Caco-2 (cell line): ENCODE data around the gene NRL. TPM values are rescaled to one million over a fixed set of nuclear protein-coding genes. Genes with fewer than 3 reads are reported as not detected.

Experiments
- BruUV-seq: library from RNA; stranded (reverse); fragments of 400-500 nt; replicated peaks from 2 replicates; lab custom pipeline; 2021; lab: Mats Ljungman, UMichigan
- CTCF ChIA-PET: fragments of 300-600 bp; sonication (Branson Sonifier 250); formaldehyde crosslinking; loops from one replicate; lab custom pipeline; 2022; ENCODE audit warnings: antibody characterized with exemption; lab: Charles Lee
- POLR2A ChIA-PET: fragments of 300-600 bp; sonication (Branson Sonifier 250); formaldehyde crosslinking; loops from one replicate; lab custom pipeline; 2022; ENCODE audit warnings: antibody characterized with exemption; lab: Charles Lee
- DNase-seq, 2 experiments: peaks; one replicate each; pipeline versions ENCODE4 v3.0.0 to v3.0.0-alpha.2; 2020 to 2022
- H3K27me3 ChIP-seq: replicated peaks from 2 replicates; pipeline ENCODE4 v1.6.0; 2011; ENCODE audit warnings: low read length; ENCODE audit not compliant: control insufficient read depth, insufficient read depth
- H3K36me3 ChIP-seq: 2 replicates; pipeline ENCODE4 v1.5.1; 2011; ENCODE audit warnings: low read length; ENCODE audit not compliant: control insufficient read depth, insufficient read depth
- H3K4me1 ChIP-seq: fragments of 250-450 bp; sonication (Bioruptor Pico); 2 replicates; pipeline ENCODE4 v1.5.1; 2020; ENCODE audit warnings: mild to moderate bottlenecking
- H3K4me3 ChIP-seq: 2 replicates; pipeline ENCODE4 v1.5.1; 2011; ENCODE audit warnings: low read depth, mild to moderate bottlenecking, control low read depth, low read length
- H3K9me3 ChIP-seq: fragments of 250-450 bp; sonication (Bioruptor Pico); 2 replicates; pipeline ENCODE4 v1.5.1; 2020; ENCODE audit warnings: mild to moderate bottlenecking, moderate library complexity
- H3K27ac Mint-ChIP-seq: one replicate; pipeline ENCODE4 v1.8.0; 2022; ENCODE audit warnings: mixed read lengths; ENCODE audit not compliant: unreplicated experiment
- H3K27me3 Mint-ChIP-seq: one replicate; pipeline ENCODE4 v1.8.0; 2022; ENCODE audit warnings: mixed read lengths; ENCODE audit not compliant: insufficient read depth, unreplicated experiment
- H3K36me3 Mint-ChIP-seq: one replicate; pipeline ENCODE4 v1.8.0; 2022; ENCODE audit warnings: mild to moderate bottlenecking, mixed read lengths; ENCODE audit not compliant: insufficient read depth, unreplicated experiment
- H3K4me1 Mint-ChIP-seq: one replicate; pipeline ENCODE4 v1.8.0; 2022; ENCODE audit warnings: low read depth, mixed read lengths; ENCODE audit not compliant: unreplicated experiment
- H3K4me3 Mint-ChIP-seq: one replicate; pipeline ENCODE4 v1.8.0; 2022; ENCODE audit warnings: mild to moderate bottlenecking, moderate library complexity, mixed read lengths; ENCODE audit not compliant: unreplicated experiment
- H3K9me3 Mint-ChIP-seq: one replicate; pipeline ENCODE4 v1.8.0; 2022; ENCODE audit warnings: mixed read lengths; ENCODE audit not compliant: unreplicated experiment
- intact Hi-C: fragments of 100-400 bp; cut with micrococcal nuclease; formaldehyde crosslinking; loops from one replicate; pipeline ENCODE4 v1.10.0; 2022; ENCODE audit not compliant: unreplicated experiment
- total RNA-seq: library from RNA; stranded (reverse); gene quantifications from 2 replicates; pipeline ENCODE4 v1.2.3, GENCODE V29; 2022
- TF ChIP-seq, protein P1 (sequence below), 2 experiments: fragments of 200-600 bp in 1 of 2; IDR thresholded peaks; 1 replicate in 1 of 2; 2 replicates in 1 of 2; pipeline versions ENCODE4 v1.5.1 to v1.8.0; 2011 to 2022; ENCODE audit warnings: antibody characterized with exemption in 1 of 2, control low read depth in 1 of 2, inconsistent platforms in 1 of 2, low read depth in 1 of 2, low read length in 1 of 2, mild to moderate bottlenecking in 1 of 2, moderate library complexity in 1 of 2; ENCODE audit not compliant: insufficient read depth in 1 of 2, severe bottlenecking in 1 of 2, unreplicated experiment in 1 of 2

The NRL gene
- total RNA-seq, 1 experiment from 2014 or later, result 2.1 TPM

DNA sequence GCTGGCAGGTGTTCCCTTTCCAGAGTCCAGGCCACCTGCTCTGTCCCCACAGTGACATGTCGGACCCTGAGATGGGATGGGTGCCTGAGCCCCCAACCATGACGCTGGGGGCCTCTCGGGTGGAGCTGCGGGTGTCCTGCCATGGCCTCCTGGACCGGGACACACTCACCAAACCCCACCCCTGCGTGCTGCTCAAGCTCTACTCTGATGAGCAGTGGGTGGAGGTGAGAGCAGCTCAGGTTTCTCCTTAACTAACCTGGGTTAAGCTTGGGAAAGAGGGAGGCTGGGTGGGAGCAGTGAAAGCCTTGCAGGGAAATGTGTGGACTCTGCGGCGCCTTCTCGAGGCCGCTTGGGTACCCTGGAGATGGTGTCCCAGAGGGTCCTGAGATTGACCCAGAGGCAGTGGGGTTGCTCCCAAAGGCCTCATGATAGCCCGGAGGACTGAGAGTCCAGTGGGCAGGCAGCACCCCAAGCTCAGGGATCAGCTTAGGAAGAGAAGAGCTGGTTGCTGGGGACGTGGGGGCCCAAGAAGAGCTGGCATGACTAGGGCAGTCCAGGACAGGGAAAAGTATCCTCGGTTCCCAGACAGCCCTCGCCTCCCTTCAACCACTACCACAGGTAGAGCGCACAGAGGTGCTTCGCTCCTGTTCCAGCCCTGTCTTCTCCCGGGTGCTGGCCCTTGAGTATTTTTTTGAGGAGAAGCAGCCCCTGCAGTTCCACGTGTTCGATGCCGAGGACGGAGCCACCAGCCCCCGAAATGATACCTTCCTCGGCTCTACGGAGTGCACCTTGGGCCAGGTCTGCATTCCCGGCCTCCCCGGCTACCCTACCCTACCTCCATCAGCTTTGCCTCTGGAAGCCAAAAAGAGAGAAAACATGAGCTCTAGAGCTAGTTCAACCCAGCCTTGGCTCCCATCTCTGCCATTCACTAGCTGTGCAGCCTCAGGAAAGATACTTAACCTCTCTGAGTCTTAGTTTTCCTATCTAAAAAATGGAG, 41.6 kb downstream of the NRL start:
- Histone ChIP-seq H3K27me3 (no peaks in the 10 kb centered on the region), H3K4me1 (no peaks in the 10 kb centered on the region; the same call in 1 of the 2 replicates), H3K9me3 (no peaks in the 10 kb centered on the region), H3K36me3 (no peaks in the 10 kb centered on the region), H3K4me3 (no peak overlapping the region)
- no peak for DNase-seq
- Mint-ChIP-seq H3K27me3 (no peaks in the 10 kb centered on the region), H3K36me3 (no peaks in the 10 kb centered on the region), H3K4me1 (peaks cover 9% of the 10 kb centered on the region), H3K4me3 (no peak overlapping the region), H3K27ac (no peak overlapping the region), H3K9me3 (no peaks in the 10 kb centered on the region)
- no TSS peak for BruUV-seq
- intact Hi-C loops, result no loop called here
- TF ChIP-seq, protein P1, sequence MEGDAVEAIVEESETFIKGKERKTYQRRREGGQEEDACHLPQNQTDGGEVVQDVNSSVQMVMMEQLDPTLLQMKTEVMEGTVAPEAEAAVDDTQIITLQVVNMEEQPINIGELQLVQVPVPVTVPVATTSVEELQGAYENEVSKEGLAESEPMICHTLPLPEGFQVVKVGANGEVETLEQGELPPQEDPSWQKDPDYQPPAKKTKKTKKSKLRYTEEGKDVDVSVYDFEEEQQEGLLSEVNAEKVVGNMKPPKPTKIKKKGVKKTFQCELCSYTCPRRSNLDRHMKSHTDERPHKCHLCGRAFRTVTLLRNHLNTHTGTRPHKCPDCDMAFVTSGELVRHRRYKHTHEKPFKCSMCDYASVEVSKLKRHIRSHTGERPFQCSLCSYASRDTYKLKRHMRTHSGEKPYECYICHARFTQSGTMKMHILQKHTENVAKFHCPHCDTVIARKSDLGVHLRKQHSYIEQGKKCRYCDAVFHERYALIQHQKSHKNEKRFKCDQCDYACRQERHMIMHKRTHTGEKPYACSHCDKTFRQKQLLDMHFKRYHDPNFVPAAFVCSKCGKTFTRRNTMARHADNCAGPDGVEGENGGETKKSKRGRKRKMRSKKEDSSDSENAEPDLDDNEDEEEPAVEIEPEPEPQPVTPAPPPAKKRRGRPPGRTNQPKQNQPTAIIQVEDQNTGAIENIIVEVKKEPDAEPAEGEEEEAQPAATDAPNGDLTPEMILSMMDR (IDR thresholded peaks at IDR 0.05; ENCODE audit: insufficient read depth in 1 of 2, low read depth in 1 of 2, low read length in 1 of 2, severe bottlenecking in 1 of 2, unreplicated experiment in 1 of 2), result no peak
- ChIA-PET POLR2A (no interaction called here), CTCF (interaction anchor here (1.2 kb wide), 2 partner anchors 15 to 17 kb away, joined by 3 to 4 read pairs; no protein-coding TSS in a partner anchor)

DNA sequence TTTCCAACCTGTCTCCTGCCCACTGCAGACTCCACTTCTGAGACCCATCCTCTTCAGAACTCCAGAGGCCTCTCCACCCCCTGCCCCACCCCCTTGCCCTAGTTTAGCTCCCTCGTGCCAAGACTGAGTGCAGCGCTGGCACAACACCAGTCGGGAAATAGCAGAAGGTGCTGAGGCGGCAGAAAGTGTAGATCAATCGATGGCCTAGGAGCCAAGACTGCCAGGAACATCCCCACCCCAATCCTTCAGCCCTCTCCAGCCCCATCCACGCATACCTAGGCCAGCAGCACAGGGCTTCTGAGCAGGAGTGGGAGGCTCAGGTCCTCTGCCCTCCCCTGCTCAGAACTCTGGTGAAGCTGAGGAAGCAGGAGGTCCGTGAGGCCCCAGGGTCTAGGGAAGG, 42.3 kb downstream of the NRL start:
- H3K9me3 ChIP-seq, result no peaks in the 10 kb centered on the region
- no peaks in the 10 kb centered on the region for H3K27me3 ChIP-seq
- Mint-ChIP-seq H3K36me3 (no peaks in the 10 kb centered on the region), H3K9me3 (no peaks in the 10 kb centered on the region), H3K27me3 (no peaks in the 10 kb centered on the region), H3K4me1 (peaks cover 9% of the 10 kb centered on the region), H3K4me3 (no peak overlapping the region), H3K27ac (no peak overlapping the region)
- H3K4me1 ChIP-seq, result no peaks in the 10 kb centered on the region; the same call in 1 of the 2 replicates
- ChIA-PET CTCF (interaction anchor here (2.4 kb wide), 1 partner anchor 14 kb away, joined by 6 read pairs; no protein-coding TSS in a partner anchor), POLR2A (no interaction called here)
- BruUV-seq, result no TSS peak
- no peak for DNase-seq
- intact Hi-C loops, result no loop called here
- H3K4me3 ChIP-seq, result no peak overlapping the region
- TF ChIP-seq, protein P1 (IDR thresholded peaks at IDR 0.05; ENCODE audit: insufficient read depth in 1 of 2, low read depth in 1 of 2, low read length in 1 of 2, severe bottlenecking in 1 of 2, unreplicated experiment in 1 of 2), result no peak
- H3K36me3 ChIP-seq, result no peaks in the 10 kb centered on the region

DNA sequence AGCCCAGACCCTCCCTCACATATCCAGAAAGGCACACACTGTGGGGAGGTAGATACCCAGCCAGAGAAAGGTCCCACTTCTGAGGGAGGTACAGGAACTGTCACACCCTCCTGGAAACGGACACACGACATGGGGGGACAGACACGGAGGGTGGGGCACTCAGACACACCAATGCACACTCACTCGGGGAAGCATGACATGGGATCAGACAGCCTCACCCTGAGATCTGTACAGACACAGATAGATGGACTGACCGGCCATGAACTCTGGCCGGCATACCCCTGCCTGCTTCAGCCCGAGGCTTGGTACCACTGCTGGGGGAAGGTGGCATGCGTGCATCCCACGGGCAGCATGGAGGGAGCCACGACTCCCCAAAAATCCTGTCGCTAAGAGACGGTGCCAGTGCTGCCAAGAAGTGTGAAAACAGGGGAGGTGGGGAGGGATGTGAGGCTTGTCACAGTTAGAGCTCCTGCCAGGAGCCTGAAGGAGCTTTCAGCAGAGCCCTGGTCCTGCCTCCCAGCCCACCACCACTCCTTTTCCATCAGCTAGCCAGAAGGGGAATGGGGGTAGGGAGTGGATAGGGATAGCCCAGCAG, 42.8 kb downstream of the NRL start:
- Histone ChIP-seq H3K27me3 (no peaks in the 10 kb centered on the region), H3K36me3 (no peaks in the 10 kb centered on the region), H3K4me1 (peaks cover 4% of the 10 kb centered on the region; the same call in 1 of the 2 replicates), H3K4me3 (no peak overlapping the region), H3K9me3 (no peaks in the 10 kb centered on the region)
- Mint-ChIP-seq H3K27me3 (no peaks in the 10 kb centered on the region), H3K4me1 (peaks cover 9% of the 10 kb centered on the region), H3K36me3 (no peaks in the 10 kb centered on the region), H3K9me3 (no peaks in the 10 kb centered on the region), H3K4me3 (no peak overlapping the region), H3K27ac (no peak overlapping the region)
- no TSS peak for BruUV-seq
- POLR2A ChIA-PET, result no interaction called here
- DNase-seq, result no peak
- intact Hi-C loops, result no loop called here
- CTCF ChIA-PET, result interaction anchor here (2.4 kb wide), 1 partner anchor 14 kb away, joined by 6 read pairs; no protein-coding TSS in a partner anchor
- TF ChIP-seq, protein P1 (IDR thresholded peaks at IDR 0.05; ENCODE audit: insufficient read depth in 1 of 2, low read depth in 1 of 2, low read length in 1 of 2, severe bottlenecking in 1 of 2, unreplicated experiment in 1 of 2), result no peak
